ENCODE data around the gene GNA14. TPM values are rescaled to one million over a fixed set of nuclear protein-coding genes. Genes with fewer than 3 reads are reported as not detected.

GNA14 gene
- total RNA-seq, 1 experiment from 2014 or later, result 0.25 TPM

GRCh38 chr9:77592476-77592875 is 55.6 kb downstream of the GNA14 start:
- ChIA-PET CTCF (no interaction called here), RAD21 (ENCODE audit: low non-redundant PET in 1 of 2, low total read pairs in 2 of 2, uncharacterized antibody in 2 of 2, unreplicated experiment in 2 of 2) (no interaction called here), POLR2A (no interaction called here)
- H2AFZ ChIP-seq (ENCODE audit: low read depth, low read length, poor library complexity, severe bottlenecking), result no peak overlapping the region
- no TSS peak for BruUV-seq (replicated peaks)
- no peaks in the 10 kb centered on the region for H3K36me3 ChIP-seq (ENCODE audit: control insufficient read depth in 1 of 2, insufficient read depth in 2 of 2, low read length in 2 of 2)
- no peaks in the 10 kb centered on the region for H3K9me2 ChIP-seq (ENCODE audit: insufficient read depth)
- no peak overlapping the region for H3K27ac ChIP-seq (ENCODE audit: low read depth, low read length)
- H3K4me3 ChIP-seq (replicated peaks in 1 of 2; ENCODE audit: low read depth in 1 of 2, low read length in 2 of 2), result no peak overlapping the region
- H3K9ac ChIP-seq (ENCODE audit: low read length), result no peak overlapping the region
- no peak for TF ChIP-seq CBX3 (IDR thresholded peaks at IDR 0.05; ENCODE audit: low read depth)
- no peak for TF ChIP-seq JUND (IDR thresholded peaks at IDR 0.05)
- no peak for TF ChIP-seq ELF1 (IDR thresholded peaks at IDR 0.05; ENCODE audit: borderline replicate concordance, low read depth)
- TF ChIP-seq EZH2phosphoT487 (IDR thresholded peaks at IDR 0.05; ENCODE audit: borderline replicate concordance), result no peak
- no peak for TF ChIP-seq REST (IDR thresholded peaks at IDR 0.05; ENCODE audit: low read depth)
- TF ChIP-seq YY1 (IDR thresholded peaks at IDR 0.05; ENCODE audit: extremely low read depth, insufficient replicate concordance, low read depth, low read length), result no peak
- no peak for TF ChIP-seq RAD21 (IDR thresholded peaks at IDR 0.05; ENCODE audit: low read depth)
- no peak for TF ChIP-seq FOSL1 (IDR thresholded peaks at IDR 0.05; ENCODE audit: low read depth)
- no peak for TF ChIP-seq POLR2A (IDR thresholded peaks at IDR 0.05; ENCODE audit: borderline replicate concordance, extremely low read depth, insufficient read depth, insufficient read length)
- TF ChIP-seq MAX (IDR thresholded peaks at IDR 0.05), result no peak
- no peak for TF ChIP-seq SRF (IDR thresholded peaks at IDR 0.05; ENCODE audit: low read depth)
- TF ChIP-seq EGR1 (IDR thresholded peaks at IDR 0.05; ENCODE audit: low read depth), result no peak
- no peak for TF ChIP-seq CTCF (IDR thresholded peaks at IDR 0.05 in 2 of 3, conservative IDR thresholded peaks at IDR 0.05 in 1 of 3; ENCODE audit: borderline replicate concordance in 1 of 3, insufficient read depth in 1 of 3, low read depth in 2 of 3, low read length in 2 of 3)
- TF ChIP-seq TCF7L2 (IDR thresholded peaks at IDR 0.05; ENCODE audit: borderline replicate concordance, extremely low read depth, insufficient read depth, insufficient read length), result no peak
- no peak for TF ChIP-seq CEBPB (IDR thresholded peaks at IDR 0.05; ENCODE audit: low read depth)
- no peak for TF ChIP-seq SP1 (IDR thresholded peaks at IDR 0.05; ENCODE audit: low read depth)
- H3K79me2 ChIP-seq (ENCODE audit: insufficient read depth, low read length), result no peaks in the 10 kb centered on the region
- no peak overlapping the region for H3K4me2 ChIP-seq (ENCODE audit: low read length)
- no peaks in the 10 kb centered on the region for H3K9me3 ChIP-seq (ENCODE audit: control insufficient read depth in 1 of 2, insufficient read depth in 1 of 2, low read depth in 1 of 2, low read length in 2 of 2)
- peaks cover 3 to 18% of the 10 kb centered on the region in 2 experiments for H3K4me1 ChIP-seq (ENCODE audit: control insufficient read depth in 1 of 2, insufficient read depth in 2 of 2, low read length in 2 of 2)
- intact Hi-C loops (cut with micrococcal nuclease), result no loop called here
- no peaks in the 10 kb centered on the region for H4K20me1 ChIP-seq (ENCODE audit: insufficient read depth)
- ATAC-seq (no peak), DNase-seq (ENCODE audit: low read depth, low spot score) (no peak)
- H3K27me3 ChIP-seq (ENCODE audit: insufficient read depth, low read length), result 0 out of 2 replicates have a peak, but pooled peaks cover 4% of the 10 kb centered on the region
